Measurements from ENCODE around the gene ZNF195.

Gene ZNF195

GRCh38 chr11:3346587-3346986, 32.4 kb downstream of the ZNF195 start:
- TF ChIP-seq CREB1 (IDR thresholded peaks at IDR 0.05; ENCODE audit: low read depth) (no peak), TEAD4 (IDR thresholded peaks at IDR 0.05) (no peak), CEBPB (IDR thresholded peaks at IDR 0.05) (no peak), YY1 (IDR thresholded peaks at IDR 0.05; ENCODE audit: low read depth) (no peak)
- TF ChIP-seq, protein P1, sequence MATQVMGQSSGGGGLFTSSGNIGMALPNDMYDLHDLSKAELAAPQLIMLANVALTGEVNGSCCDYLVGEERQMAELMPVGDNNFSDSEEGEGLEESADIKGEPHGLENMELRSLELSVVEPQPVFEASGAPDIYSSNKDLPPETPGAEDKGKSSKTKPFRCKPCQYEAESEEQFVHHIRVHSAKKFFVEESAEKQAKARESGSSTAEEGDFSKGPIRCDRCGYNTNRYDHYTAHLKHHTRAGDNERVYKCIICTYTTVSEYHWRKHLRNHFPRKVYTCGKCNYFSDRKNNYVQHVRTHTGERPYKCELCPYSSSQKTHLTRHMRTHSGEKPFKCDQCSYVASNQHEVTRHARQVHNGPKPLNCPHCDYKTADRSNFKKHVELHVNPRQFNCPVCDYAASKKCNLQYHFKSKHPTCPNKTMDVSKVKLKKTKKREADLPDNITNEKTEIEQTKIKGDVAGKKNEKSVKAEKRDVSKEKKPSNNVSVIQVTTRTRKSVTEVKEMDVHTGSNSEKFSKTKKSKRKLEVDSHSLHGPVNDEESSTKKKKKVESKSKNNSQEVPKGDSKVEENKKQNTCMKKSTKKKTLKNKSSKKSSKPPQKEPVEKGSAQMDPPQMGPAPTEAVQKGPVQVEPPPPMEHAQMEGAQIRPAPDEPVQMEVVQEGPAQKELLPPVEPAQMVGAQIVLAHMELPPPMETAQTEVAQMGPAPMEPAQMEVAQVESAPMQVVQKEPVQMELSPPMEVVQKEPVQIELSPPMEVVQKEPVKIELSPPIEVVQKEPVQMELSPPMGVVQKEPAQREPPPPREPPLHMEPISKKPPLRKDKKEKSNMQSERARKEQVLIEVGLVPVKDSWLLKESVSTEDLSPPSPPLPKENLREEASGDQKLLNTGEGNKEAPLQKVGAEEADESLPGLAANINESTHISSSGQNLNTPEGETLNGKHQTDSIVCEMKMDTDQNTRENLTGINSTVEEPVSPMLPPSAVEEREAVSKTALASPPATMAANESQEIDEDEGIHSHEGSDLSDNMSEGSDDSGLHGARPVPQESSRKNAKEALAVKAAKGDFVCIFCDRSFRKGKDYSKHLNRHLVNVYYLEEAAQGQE (IDR thresholded peaks at IDR 0.05; ENCODE audit: low read depth) = no peak
- TF ChIP-seq, protein P2, sequence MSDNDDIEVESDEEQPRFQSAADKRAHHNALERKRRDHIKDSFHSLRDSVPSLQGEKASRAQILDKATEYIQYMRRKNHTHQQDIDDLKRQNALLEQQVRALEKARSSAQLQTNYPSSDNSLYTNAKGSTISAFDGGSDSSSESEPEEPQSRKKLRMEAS (IDR thresholded peaks at IDR 0.05) = no peak

DNA sequence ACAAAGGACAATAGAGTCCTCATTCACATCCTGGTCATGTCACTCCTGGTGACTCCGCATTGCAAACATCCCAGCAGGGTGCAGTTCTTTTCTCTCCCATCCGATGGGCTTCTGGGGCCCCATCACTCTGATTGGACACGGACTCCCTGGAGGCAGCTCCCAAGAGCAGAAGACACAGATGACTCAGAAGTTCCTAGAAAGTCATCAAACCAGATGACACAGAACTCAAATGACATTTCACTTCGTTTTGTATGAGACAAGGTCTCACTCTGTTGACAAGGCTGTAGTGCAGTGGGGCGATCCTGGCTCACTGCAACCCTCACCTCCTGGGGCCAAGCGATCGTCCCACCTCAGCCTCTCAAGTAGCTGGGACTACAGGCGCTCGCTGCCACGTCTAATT, 33.2 kb downstream of the ZNF195 start:
- TF ChIP-seq CREB1 (IDR thresholded peaks at IDR 0.05; ENCODE audit: low read depth) = no peak
- no peak for TF ChIP-seq RAD21 (IDR thresholded peaks at IDR 0.05; ENCODE audit: low read depth)
- TF ChIP-seq EGR1 (IDR thresholded peaks at IDR 0.05) = no peak
- no peak for TF ChIP-seq YY1 (IDR thresholded peaks at IDR 0.05; ENCODE audit: low read depth)
- TF ChIP-seq TAF1 (IDR thresholded peaks at IDR 0.05; ENCODE audit: low read depth) = no peak

GRCh38 chr11:3344327-3345174, 34.4 kb downstream of the ZNF195 start:
- TF ChIP-seq CEBPB (IDR thresholded peaks at IDR 0.05) (no peak), TAF1 (IDR thresholded peaks at IDR 0.05; ENCODE audit: low read depth) (no peak), CREB1 (IDR thresholded peaks at IDR 0.05; ENCODE audit: low read depth) (no peak), TCF12 (IDR thresholded peaks at IDR 0.05; ENCODE audit: low read depth) (no peak), EP300 (IDR thresholded peaks at IDR 0.05; ENCODE audit: borderline replicate concordance) (no peak), FOXM1 (IDR thresholded peaks at IDR 0.05; ENCODE audit: borderline replicate concordance, low read depth) (no peak), ZBTB7A (IDR thresholded peaks at IDR 0.05; ENCODE audit: low read depth) (no peak), YY1 (IDR thresholded peaks at IDR 0.05; ENCODE audit: low read depth) (no peak), RAD21 (IDR thresholded peaks at IDR 0.05; ENCODE audit: low read depth) (no peak), TEAD4 (IDR thresholded peaks at IDR 0.05) (no peak), NFIC (IDR thresholded peaks at IDR 0.05) (no peak), EGR1 (IDR thresholded peaks at IDR 0.05) (no peak)
- TF ChIP-seq, protein P2 (IDR thresholded peaks at IDR 0.05) = no peak
- TF ChIP-seq, protein P1 (IDR thresholded peaks at IDR 0.05; ENCODE audit: low read depth) = no peak
- TF ChIP-seq, protein P3, sequence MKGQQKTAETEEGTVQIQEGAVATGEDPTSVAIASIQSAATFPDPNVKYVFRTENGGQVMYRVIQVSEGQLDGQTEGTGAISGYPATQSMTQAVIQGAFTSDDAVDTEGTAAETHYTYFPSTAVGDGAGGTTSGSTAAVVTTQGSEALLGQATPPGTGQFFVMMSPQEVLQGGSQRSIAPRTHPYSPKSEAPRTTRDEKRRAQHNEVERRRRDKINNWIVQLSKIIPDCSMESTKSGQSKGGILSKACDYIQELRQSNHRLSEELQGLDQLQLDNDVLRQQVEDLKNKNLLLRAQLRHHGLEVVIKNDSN (IDR thresholded peaks at IDR 0.05) = no peak

DNA sequence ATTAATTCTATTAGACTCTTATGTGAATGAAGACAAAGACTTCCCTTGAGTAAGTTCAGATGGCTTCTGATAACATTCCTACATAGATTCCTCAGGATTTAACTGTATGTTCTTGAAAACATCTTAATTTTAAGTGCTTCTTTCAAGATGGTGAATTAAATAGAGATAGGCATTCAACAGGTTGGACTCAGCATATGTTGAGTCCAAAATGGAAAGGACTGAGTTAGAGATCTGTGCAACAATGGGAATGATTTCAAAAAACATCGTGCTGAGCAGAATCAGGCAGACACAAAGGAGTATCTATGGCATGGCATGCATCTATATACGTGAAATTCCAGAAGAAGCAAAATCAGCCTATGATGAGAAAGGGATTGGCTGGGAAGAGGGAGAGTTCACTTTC, 36.2 kb downstream of the ZNF195 start:
- TF ChIP-seq NFIC (IDR thresholded peaks at IDR 0.05) = no peak
- no peak for TF ChIP-seq TEAD4 (IDR thresholded peaks at IDR 0.05)
- TF ChIP-seq EP300 (IDR thresholded peaks at IDR 0.05; ENCODE audit: borderline replicate concordance) = no peak
- TF ChIP-seq FOXM1 (IDR thresholded peaks at IDR 0.05; ENCODE audit: borderline replicate concordance, low read depth) = no peak
- TF ChIP-seq, protein P3 (IDR thresholded peaks at IDR 0.05) = no peak
- TF ChIP-seq CREB1 (IDR thresholded peaks at IDR 0.05; ENCODE audit: low read depth) = no peak
- TF ChIP-seq, protein P2 (IDR thresholded peaks at IDR 0.05) = no peak

DNA sequence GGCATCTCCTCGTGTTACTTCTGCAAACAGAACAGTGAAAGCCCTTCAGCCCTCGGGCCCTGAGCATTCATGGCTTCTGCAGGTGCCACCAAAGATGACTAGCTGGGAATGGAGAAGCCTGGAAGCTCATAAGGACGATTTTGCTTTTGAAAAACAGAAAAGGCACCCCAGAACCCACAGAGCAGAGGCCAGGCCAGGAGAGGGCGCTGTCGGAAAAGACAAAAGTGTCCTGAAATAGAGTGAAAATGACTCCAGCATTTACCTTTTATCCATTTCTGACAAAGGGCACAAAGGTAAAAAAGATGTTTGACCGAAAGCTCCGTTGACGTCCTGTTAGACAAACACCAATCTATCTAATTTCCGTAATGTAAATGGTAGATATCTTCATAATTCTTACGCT, 37.6 kb downstream of the ZNF195 start:
- TF ChIP-seq FOXM1 (IDR thresholded peaks at IDR 0.05; ENCODE audit: borderline replicate concordance, low read depth) = no peak
- TF ChIP-seq RAD21 (IDR thresholded peaks at IDR 0.05; ENCODE audit: low read depth) = peak; percentile 88

GRCh38 chr11:3340025-3340424, 38.9 kb downstream of the ZNF195 start:
- TF ChIP-seq TCF12 (IDR thresholded peaks at IDR 0.05; ENCODE audit: low read depth) = no peak
- no peak for TF ChIP-seq YY1 (IDR thresholded peaks at IDR 0.05; ENCODE audit: low read depth)
- TF ChIP-seq, protein P3 (IDR thresholded peaks at IDR 0.05) = no peak
- TF ChIP-seq TAF1 (IDR thresholded peaks at IDR 0.05; ENCODE audit: low read depth) = no peak
- no peak for TF ChIP-seq FOXM1 (IDR thresholded peaks at IDR 0.05; ENCODE audit: borderline replicate concordance, low read depth)
- no peak for TF ChIP-seq CEBPB (IDR thresholded peaks at IDR 0.05)
- TF ChIP-seq ZBTB7A (IDR thresholded peaks at IDR 0.05; ENCODE audit: low read depth) = no peak
- no peak for TF ChIP-seq EGR1 (IDR thresholded peaks at IDR 0.05)
- no peak for TF ChIP-seq EP300 (IDR thresholded peaks at IDR 0.05; ENCODE audit: borderline replicate concordance)

Data from Ishikawa (cell line).